Measurements from ENCODE around the gene SPDYE16. TPM values are rescaled to one million over a fixed set of nuclear protein-coding genes. Genes with fewer than 3 reads are reported as not detected.
"Not testable (repeated sequence)": the region's sequence is repeated elsewhere in the genome, so short reads cannot be mapped to it uniquely, and the experiment has no call there.

SPDYE16 gene
- total RNA-seq, 1 experiment from 2014 or later, result not detected

GRCh38 chr7:76492139-76492538 lies 51.0 kb downstream of the SPDYE16 start:
- H3K56ac ChIP-seq (ENCODE audit: insufficient read length, low read depth, low read length), result not testable (repeated sequence)

DNA sequence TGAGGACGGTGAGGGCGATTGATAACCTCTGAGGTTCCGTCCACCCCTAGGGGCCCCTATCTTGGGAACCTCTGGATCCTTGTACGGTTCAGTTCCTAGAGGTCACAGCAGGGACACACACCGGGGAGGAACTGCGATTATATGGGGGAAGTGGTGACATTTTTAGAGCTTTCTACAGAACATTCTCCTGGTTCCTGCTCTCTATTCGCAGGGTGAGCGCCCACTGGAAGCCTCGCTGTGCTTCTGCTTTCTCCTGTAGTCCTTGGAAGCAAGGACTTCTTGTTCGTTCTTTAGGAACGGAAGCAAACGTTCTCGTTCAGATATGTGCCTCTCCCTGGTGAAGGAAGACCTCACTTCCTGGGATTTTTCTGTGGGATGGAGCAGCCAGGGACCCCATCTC lies 55.1 kb downstream of the SPDYE16 start:
- not testable (repeated sequence) for H3K36me3 Mint-ChIP-seq (ENCODE audit: insufficient read depth in 1 of 3, low read depth in 3 of 3); H2BK5ac ChIP-seq (ENCODE audit: insufficient read length, low read length); H2BK15ac ChIP-seq (ENCODE audit: low read depth, low read length); H3K56ac ChIP-seq (ENCODE audit: insufficient read length, low read depth, low read length); H3K9me3 ChIP-seq (ENCODE audit: control insufficient read depth, low read depth, low read length); H3K14ac ChIP-seq (ENCODE audit: insufficient read depth, low read length); H3K4me1 Mint-ChIP-seq; H3K18ac ChIP-seq (ENCODE audit: insufficient read length, low read depth, low read length); H2AK5ac ChIP-seq (ENCODE audit: insufficient read length, low read length); H3K79me2 ChIP-seq (ENCODE audit: insufficient read depth, low read length); DNase-seq; H3K9ac ChIP-seq (ENCODE audit: extremely low read depth, insufficient read length, low read length); H3K27ac ChIP-seq (ENCODE audit: insufficient read length, low read depth, low read length); H2BK120ac ChIP-seq (ENCODE audit: low read depth, low read length, poor library complexity, severe bottlenecking); H3K23me2 ChIP-seq (ENCODE audit: insufficient read length, low read depth, low read length, poor library complexity, severe bottlenecking); H3K27ac Mint-ChIP-seq; H3K4me1 ChIP-seq (ENCODE audit: insufficient read depth, low read length); H4K8ac ChIP-seq (replicated peaks; ENCODE audit: insufficient read length, low read depth, low read length); H3K4ac ChIP-seq (ENCODE audit: low read depth, low read length); H3K27me3 Mint-ChIP-seq (ENCODE audit: low read depth); H4K20me1 ChIP-seq (ENCODE audit: control insufficient read depth, insufficient read depth, insufficient read length); H3K4me2 ChIP-seq (ENCODE audit: insufficient read depth, insufficient read length, low read length); H2BK20ac ChIP-seq (ENCODE audit: low read depth, low read length, poor library complexity, severe bottlenecking); H2BK12ac ChIP-seq (ENCODE audit: insufficient read length, low read depth, low read length); H3K9me3 Mint-ChIP-seq; H3K4me3 Mint-ChIP-seq; H4K5ac ChIP-seq (ENCODE audit: insufficient read length, low read depth, low read length); H3K27me3 ChIP-seq (ENCODE audit: insufficient read depth, low read length); H4K91ac ChIP-seq (ENCODE audit: insufficient read length, low read depth, low read length); H2AFZ ChIP-seq (ENCODE audit: low read length); H3K79me1 ChIP-seq (ENCODE audit: insufficient read depth, low read depth, low read length, poor library complexity, severe bottlenecking); H3K23ac ChIP-seq (ENCODE audit: insufficient read length, low read depth, low read length); H3T11ph ChIP-seq (ENCODE audit: low read length)
- no CpG with 5 or more reads among the region's 13 CpGs for WGBS (ENCODE audit: extremely low coverage, insufficient read length, low lambda C conversion rate)

More at GRCh38 chr7:76492139-76492538, 51.0 kb downstream of the SPDYE16 start:
- H4K8ac ChIP-seq (replicated peaks; ENCODE audit: insufficient read length, low read depth, low read length); H2BK120ac ChIP-seq (ENCODE audit: low read depth, low read length, poor library complexity, severe bottlenecking); H3K18ac ChIP-seq (ENCODE audit: insufficient read length, low read depth, low read length); H2AK5ac ChIP-seq (ENCODE audit: insufficient read length, low read length); H3K27me3 Mint-ChIP-seq (ENCODE audit: low read depth); H3T11ph ChIP-seq (ENCODE audit: low read length); H4K91ac ChIP-seq (ENCODE audit: insufficient read length, low read depth, low read length); H2BK20ac ChIP-seq (ENCODE audit: low read depth, low read length, poor library complexity, severe bottlenecking); H3K79me1 ChIP-seq (ENCODE audit: insufficient read depth, low read depth, low read length, poor library complexity, severe bottlenecking); DNase-seq; H2BK12ac ChIP-seq (ENCODE audit: insufficient read length, low read depth, low read length); H3K4me2 ChIP-seq (ENCODE audit: insufficient read depth, insufficient read length, low read length); H3K27ac Mint-ChIP-seq; H3K14ac ChIP-seq (ENCODE audit: insufficient read depth, low read length); H2AFZ ChIP-seq (ENCODE audit: low read length); H4K5ac ChIP-seq (ENCODE audit: insufficient read length, low read depth, low read length); H3K4me1 Mint-ChIP-seq; H3K9me3 ChIP-seq (ENCODE audit: control insufficient read depth, low read depth, low read length); H3K23ac ChIP-seq (ENCODE audit: insufficient read length, low read depth, low read length); H3K4me3 Mint-ChIP-seq; H2BK5ac ChIP-seq (ENCODE audit: insufficient read length, low read length); H3K27ac ChIP-seq (ENCODE audit: insufficient read length, low read depth, low read length); H3K9ac ChIP-seq (ENCODE audit: extremely low read depth, insufficient read length, low read length); H4K20me1 ChIP-seq (ENCODE audit: control insufficient read depth, insufficient read depth, insufficient read length); H3K9me3 Mint-ChIP-seq; H3K4me1 ChIP-seq (ENCODE audit: insufficient read depth, low read length); H2BK15ac ChIP-seq (ENCODE audit: low read depth, low read length); H3K23me2 ChIP-seq (ENCODE audit: insufficient read length, low read depth, low read length, poor library complexity, severe bottlenecking); H3K36me3 Mint-ChIP-seq (ENCODE audit: insufficient read depth in 1 of 3, low read depth in 3 of 3); H3K79me2 ChIP-seq (ENCODE audit: insufficient read depth, low read length); H3K4ac ChIP-seq (ENCODE audit: low read depth, low read length); H3K27me3 ChIP-seq (ENCODE audit: insufficient read depth, low read length): not testable (repeated sequence)
- no CpG with 5 or more reads among the region's 10 CpGs for WGBS (ENCODE audit: extremely low coverage, insufficient read length, low lambda C conversion rate)
